ENCODE measurements around the gene AMD1.

- no peak for TF ChIP-seq CTCF (IDR thresholded peaks at IDR 0.05)
- no peak for TF ChIP-seq POLR2A (IDR thresholded peaks at IDR 0.05)
These were observed 21.8 kb upstream of the AMD1 start for GRCh38 chr6:110852773-110853172.
